ENCODE measurements around the gene CDKN2D. TPM values are rescaled to one million over a fixed set of nuclear protein-coding genes. Genes with fewer than 3 reads are reported as not detected.

CDKN2D gene
- total RNA-seq, 1 experiment from 2014 or later, result 2.3 TPM

DNA sequence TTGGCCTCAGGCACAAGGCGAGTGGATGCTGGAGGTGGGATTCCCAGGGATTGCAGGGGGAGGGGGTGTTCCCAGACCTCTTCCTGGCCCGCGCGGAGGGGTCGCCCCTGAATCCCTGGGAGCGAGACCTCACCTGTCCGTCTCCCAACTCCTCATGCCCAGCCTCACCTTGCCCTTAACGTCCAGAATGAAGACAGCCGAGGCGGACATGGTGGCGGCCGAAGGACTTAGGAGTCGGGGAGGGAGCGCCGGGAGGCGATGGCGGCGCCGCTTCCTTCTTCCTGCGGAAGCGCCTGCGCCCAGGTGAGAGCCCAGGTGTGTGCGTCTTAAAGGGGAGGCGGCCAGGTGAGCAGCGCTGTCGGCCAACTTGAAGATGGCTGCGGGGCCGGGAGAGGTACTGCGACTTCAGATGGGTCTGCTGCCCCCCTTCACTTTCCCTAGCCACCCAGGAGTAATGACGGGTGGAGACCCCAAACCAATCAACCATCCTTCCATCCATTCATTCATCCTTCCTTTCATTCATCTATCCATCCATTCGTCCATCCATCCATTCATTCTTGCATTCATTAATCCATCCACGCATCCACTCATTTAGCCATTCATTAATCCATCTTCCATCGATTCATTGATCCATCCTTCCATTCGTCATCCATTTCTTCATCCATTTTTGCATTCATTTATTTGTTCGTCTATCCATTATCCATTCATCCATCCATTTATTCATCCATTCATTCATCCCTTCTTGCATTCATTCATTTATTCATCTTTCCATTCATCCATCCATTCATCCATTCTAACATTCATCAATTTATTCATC lies 18.5 kb upstream of the CDKN2D start, which contains the start of gene AP1M2:
Gene AP1M2, minus strand, starts transcription at position 291 of the 817 bp plus-strand sequence. Its CDS starts 81 bp downstream, at position 210.
- DNase-seq, result no peak
- H3K27ac ChIP-seq (ENCODE audit: low read length), result no peak within 1 kb of the TSS
- H3K9me3 ChIP-seq (ENCODE audit: low read length), result no peaks in the 10 kb centered on the region
- no peaks in the 10 kb centered on the region for H3K79me2 ChIP-seq (ENCODE audit: low read length)
- no peak within 1 kb of the TSS for H3K9ac ChIP-seq (ENCODE audit: low read length)
- no peak within 1 kb of the TSS for H3K4me2 ChIP-seq (ENCODE audit: low read depth, low read length, poor library complexity, severe bottlenecking)
- H3K36me3 ChIP-seq (ENCODE audit: insufficient read depth, low read length), result no peaks in the 10 kb centered on the region
- H3K27me3 ChIP-seq (ENCODE audit: low read length), result no peaks in the 10 kb centered on the region
- H2AFZ ChIP-seq (ENCODE audit: low read length), result no peak within 1 kb of the TSS
- H4K20me1 ChIP-seq (ENCODE audit: insufficient read depth, low read depth, low read length), result no peaks in the 10 kb centered on the region
- no peaks in the 10 kb centered on the region for H3K4me1 ChIP-seq (ENCODE audit: low read length)
- no peak within 1 kb of the TSS for H3K4me3 ChIP-seq (ENCODE audit: low read length)
- H3K9me2 ChIP-seq (replicated peaks; ENCODE audit: insufficient read depth, low read length), result no peaks in the 10 kb centered on the region

DNA sequence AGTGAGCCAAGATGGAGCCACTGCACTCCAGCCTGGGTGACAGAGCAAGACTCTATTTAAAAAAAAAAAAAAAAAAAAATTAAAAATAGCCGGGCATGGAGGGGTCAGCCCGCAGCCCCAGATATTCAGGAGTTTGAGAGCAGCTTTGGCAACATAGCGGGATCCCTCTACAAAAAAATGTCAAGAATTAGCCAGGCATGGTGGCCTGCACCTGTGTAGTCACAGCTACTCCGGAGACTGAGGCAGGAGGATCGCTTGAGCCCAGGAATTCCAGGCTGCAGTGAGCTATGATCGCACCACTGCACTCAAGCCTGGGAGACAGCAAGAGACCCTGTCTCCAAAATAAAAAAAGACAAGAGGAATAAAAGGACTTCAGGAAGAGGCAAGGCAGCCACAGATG lies 17.6 kb upstream of the CDKN2D start:
- Histone ChIP-seq H3K9me2 (replicated peaks; ENCODE audit: insufficient read depth, low read length) (no peaks in the 10 kb centered on the region), H3K4me3 (ENCODE audit: low read length) (no peak overlapping the region), H3K4me2 (ENCODE audit: low read depth, low read length, poor library complexity, severe bottlenecking) (no peak overlapping the region)

DNA sequence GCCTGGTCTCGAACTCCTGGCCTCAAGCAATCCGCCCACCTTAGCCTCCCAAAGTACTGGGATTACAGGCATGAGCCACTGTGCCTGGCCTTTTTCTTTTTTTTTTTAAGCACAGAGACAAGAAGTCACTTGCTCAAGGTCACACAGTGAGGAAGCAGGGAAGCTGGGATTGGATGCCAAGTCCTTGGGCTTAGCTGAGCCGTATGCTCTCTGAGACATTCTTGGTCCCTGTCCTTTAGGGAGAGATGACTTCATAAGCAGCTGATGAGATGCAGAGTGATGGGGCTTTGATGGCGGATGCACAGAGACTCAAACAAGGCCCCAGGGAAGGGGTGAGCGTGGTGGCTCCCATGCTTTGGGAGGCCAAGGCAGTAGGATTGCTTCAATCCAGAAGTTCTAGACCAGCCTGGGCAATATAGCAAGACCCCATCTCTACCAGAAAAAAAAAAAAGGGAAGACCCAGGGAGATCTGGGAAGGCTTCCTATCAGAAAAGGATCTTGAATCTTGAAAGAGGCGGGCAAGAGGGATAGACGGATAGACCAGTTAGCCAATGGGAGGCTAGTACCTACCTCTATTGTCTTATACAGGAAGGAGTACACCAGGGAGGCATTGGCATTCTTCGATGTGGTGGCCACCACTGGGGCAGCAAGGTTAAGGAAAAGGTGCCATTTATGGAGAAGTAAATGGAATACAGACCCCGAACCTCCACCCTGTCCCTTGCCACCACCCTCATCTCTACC lies 14.4 kb upstream of the CDKN2D start:
- Histone ChIP-seq H3K9ac (ENCODE audit: low read length) (no peak overlapping the region), H3K27ac (ENCODE audit: low read length) (no peak overlapping the region), H3K9me2 (replicated peaks; ENCODE audit: insufficient read depth, low read length) (no peaks in the 10 kb centered on the region), H3K4me3 (ENCODE audit: low read length) (no peak overlapping the region), H4K20me1 (ENCODE audit: insufficient read depth, low read depth, low read length) (no peaks in the 10 kb centered on the region), H3K4me1 (ENCODE audit: low read length) (peaks cover 5% of the 10 kb centered on the region), H2AFZ (ENCODE audit: low read length) (no peak overlapping the region), H3K79me2 (ENCODE audit: low read length) (no peaks in the 10 kb centered on the region), H3K27me3 (ENCODE audit: low read length) (no peaks in the 10 kb centered on the region), H3K4me2 (ENCODE audit: low read depth, low read length, poor library complexity, severe bottlenecking) (no peak overlapping the region), H3K9me3 (ENCODE audit: low read length) (no peaks in the 10 kb centered on the region), H3K36me3 (ENCODE audit: insufficient read depth, low read length) (no peaks in the 10 kb centered on the region)
- no peak for DNase-seq

More for the DNA sequence above, 17.6 kb upstream of the CDKN2D start:
- Histone ChIP-seq H3K79me2 (ENCODE audit: low read length) (no peaks in the 10 kb centered on the region), H4K20me1 (ENCODE audit: insufficient read depth, low read depth, low read length) (no peaks in the 10 kb centered on the region), H3K36me3 (ENCODE audit: insufficient read depth, low read length) (no peaks in the 10 kb centered on the region), H3K4me1 (ENCODE audit: low read length) (peaks cover 1% of the 10 kb centered on the region), H3K27ac (ENCODE audit: low read length) (no peak overlapping the region), H3K9ac (ENCODE audit: low read length) (no peak overlapping the region), H3K9me3 (ENCODE audit: low read length) (no peaks in the 10 kb centered on the region), H2AFZ (ENCODE audit: low read length) (no peak overlapping the region), H3K27me3 (ENCODE audit: low read length) (no peaks in the 10 kb centered on the region)
- no peak for DNase-seq

DNA sequence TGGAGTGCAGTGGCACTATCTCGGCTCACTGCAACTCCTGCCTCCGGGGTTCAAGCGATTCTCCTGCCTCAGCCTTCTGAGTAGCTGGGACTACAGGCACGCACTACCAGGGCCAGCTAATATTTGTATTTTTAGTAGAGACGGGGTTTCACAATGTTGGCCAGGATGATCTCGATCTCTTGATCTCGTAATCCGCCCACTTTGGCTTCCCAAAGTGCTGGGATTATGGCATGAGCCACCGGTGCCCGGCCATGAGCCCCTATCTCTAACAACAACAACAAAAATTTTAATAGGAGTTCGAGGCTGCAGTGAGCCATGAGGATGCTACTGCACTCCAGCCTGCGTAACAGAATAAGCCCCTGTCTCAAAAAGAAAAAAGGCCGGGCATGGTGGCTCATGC lies 13.3 kb upstream of the CDKN2D start:
- H3K9me2 ChIP-seq (replicated peaks; ENCODE audit: insufficient read depth, low read length), result no peaks in the 10 kb centered on the region
- H3K27ac ChIP-seq (ENCODE audit: low read length), result no peak overlapping the region
- H4K20me1 ChIP-seq (ENCODE audit: insufficient read depth, low read depth, low read length), result no peaks in the 10 kb centered on the region
- H3K4me2 ChIP-seq (ENCODE audit: low read depth, low read length, poor library complexity, severe bottlenecking), result no peak overlapping the region
- no peaks in the 10 kb centered on the region for H3K9me3 ChIP-seq (ENCODE audit: low read length)
- H3K9ac ChIP-seq (ENCODE audit: low read length), result no peak overlapping the region
- H3K79me2 ChIP-seq (ENCODE audit: low read length), result no peaks in the 10 kb centered on the region
- no peaks in the 10 kb centered on the region for H3K36me3 ChIP-seq (ENCODE audit: insufficient read depth, low read length)
- H3K4me3 ChIP-seq (ENCODE audit: low read length), result no peak overlapping the region
- no peak for DNase-seq
- H2AFZ ChIP-seq (ENCODE audit: low read length), result no peak overlapping the region
- H3K27me3 ChIP-seq (ENCODE audit: low read length), result no peaks in the 10 kb centered on the region
- H3K4me1 ChIP-seq (ENCODE audit: low read length), result peaks cover 5% of the 10 kb centered on the region

DNA sequence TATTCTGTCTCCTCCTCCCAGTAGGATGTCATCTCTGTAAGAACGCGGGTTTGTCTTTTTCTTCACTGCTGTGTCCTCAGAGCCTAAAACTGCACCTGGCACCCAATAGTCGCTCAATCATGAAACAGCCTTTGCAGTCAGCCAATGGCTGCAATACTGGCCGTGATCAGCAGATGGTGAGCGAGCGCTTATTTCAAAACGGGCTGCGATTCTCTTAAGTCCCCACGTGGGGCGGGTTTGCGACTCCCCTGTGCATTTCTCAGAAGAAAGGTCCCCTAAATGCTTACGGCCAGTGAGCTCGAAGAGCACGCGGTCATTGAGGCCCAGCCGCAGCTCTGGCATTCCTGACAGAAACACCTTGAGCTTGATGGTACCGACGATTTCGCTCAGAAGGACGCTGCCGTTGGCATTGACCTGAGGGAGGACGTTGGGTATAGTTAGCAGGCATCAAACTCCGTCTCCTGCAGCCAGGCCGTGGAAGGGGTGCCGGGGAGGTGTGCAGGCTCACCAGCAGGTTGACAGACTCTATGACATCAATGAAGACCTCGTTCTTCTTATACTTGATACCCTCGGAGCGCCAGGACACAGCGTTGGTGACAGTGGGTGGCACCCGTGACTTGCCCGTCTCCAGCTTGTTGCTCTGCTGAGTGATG lies 12.3 kb upstream of the CDKN2D start:
- Histone ChIP-seq H3K9me3 (ENCODE audit: low read length) (no peaks in the 10 kb centered on the region), H2AFZ (ENCODE audit: low read length) (peak overlapping the region; percentile 56; the same call in 1 of the 2 replicates), H4K20me1 (ENCODE audit: insufficient read depth, low read depth, low read length) (no peaks in the 10 kb centered on the region), H3K4me1 (ENCODE audit: low read length) (peaks cover 5% of the 10 kb centered on the region), H3K4me3 (ENCODE audit: low read length) (no peak overlapping the region), H3K9me2 (replicated peaks; ENCODE audit: insufficient read depth, low read length) (no peaks in the 10 kb centered on the region), H3K27me3 (ENCODE audit: low read length) (no peaks in the 10 kb centered on the region), H3K36me3 (ENCODE audit: insufficient read depth, low read length) (no peaks in the 10 kb centered on the region), H3K27ac (ENCODE audit: low read length) (no peak overlapping the region), H3K79me2 (ENCODE audit: low read length) (no peaks in the 10 kb centered on the region), H3K4me2 (ENCODE audit: low read depth, low read length, poor library complexity, severe bottlenecking) (peak overlapping the region; percentile 42), H3K9ac (ENCODE audit: low read length) (peak overlapping the region; percentile 28; the same call in 1 of the 2 replicates)
- DNase-seq, result peak; percentile 98

DNA sequence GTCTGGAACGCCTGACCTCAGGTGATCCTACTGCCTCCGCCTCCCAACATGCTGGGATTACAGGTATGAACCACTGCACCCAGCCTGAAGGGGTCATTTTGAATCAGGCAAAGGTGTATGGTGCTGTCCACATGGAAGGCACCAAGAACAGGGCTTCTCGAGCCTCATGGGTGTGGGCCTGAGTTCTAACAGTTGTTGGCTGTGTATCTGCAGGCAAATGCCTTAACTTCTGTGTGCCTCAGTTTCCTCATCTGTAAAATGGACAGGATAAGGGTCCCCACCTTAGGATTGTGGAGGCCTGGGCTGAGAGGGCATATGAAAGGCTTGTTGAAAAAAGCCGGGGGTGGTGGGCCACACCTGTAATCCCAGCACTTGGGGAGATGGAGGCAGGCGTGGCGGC lies 9.2 kb upstream of the CDKN2D start:
- Histone ChIP-seq H4K20me1 (ENCODE audit: insufficient read depth, low read depth, low read length) (no peaks in the 10 kb centered on the region), H3K36me3 (ENCODE audit: insufficient read depth, low read length) (no peaks in the 10 kb centered on the region), H3K4me2 (ENCODE audit: low read depth, low read length, poor library complexity, severe bottlenecking) (no peak overlapping the region), H3K27me3 (ENCODE audit: low read length) (no peaks in the 10 kb centered on the region), H3K9ac (ENCODE audit: low read length) (no peak overlapping the region), H3K27ac (ENCODE audit: low read length) (no peak overlapping the region), H3K79me2 (ENCODE audit: low read length) (no peaks in the 10 kb centered on the region), H3K4me1 (ENCODE audit: low read length) (peaks cover 5% of the 10 kb centered on the region), H3K9me2 (replicated peaks; ENCODE audit: insufficient read depth, low read length) (no peaks in the 10 kb centered on the region), H3K9me3 (ENCODE audit: low read length) (no peaks in the 10 kb centered on the region), H3K4me3 (ENCODE audit: low read length) (no peak overlapping the region), H2AFZ (ENCODE audit: low read length) (no peak overlapping the region)
- no peak for DNase-seq

DNA sequence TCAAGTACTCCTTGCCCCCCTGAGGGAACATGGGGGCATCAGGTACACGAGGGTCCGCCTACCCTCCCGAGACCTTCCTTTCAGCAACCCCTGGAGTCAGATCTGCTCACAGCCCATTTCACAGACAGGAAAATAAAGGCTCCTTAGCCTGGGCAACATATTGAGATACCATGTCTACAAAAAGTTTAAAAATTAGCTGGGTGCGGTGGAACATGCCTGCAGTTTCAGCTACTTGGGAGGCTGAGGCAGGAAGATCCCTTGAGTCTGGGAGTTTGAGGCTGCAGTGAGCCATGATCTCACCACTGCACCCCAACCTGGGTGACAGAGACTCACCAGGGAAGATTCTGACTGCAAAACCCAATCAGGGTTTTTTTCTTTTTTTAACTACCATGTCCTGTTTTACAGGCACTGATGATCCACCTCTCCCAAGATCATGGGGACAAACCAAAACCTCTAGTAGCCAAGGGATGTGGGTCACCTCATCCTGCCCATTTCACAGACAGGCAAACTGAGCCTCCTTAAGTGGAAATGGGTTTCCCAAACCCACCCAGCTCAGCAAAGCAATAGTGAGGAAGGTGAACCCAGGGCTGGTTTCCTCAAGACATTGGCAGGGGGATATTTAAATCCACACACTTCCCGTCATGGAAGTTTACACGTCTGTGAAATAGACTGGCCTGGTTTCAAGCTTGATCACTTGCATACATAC lies 6.4 kb upstream of the CDKN2D start:
- no peak overlapping the region for H2AFZ ChIP-seq (ENCODE audit: low read length)
- H3K27ac ChIP-seq (ENCODE audit: low read length), result no peak overlapping the region
- no peak overlapping the region for H3K4me2 ChIP-seq (ENCODE audit: low read depth, low read length, poor library complexity, severe bottlenecking)
- H3K9me3 ChIP-seq (ENCODE audit: low read length), result no peaks in the 10 kb centered on the region
- DNase-seq, result no peak
- no peak overlapping the region for H3K4me3 ChIP-seq (ENCODE audit: low read length)
- H3K9ac ChIP-seq (ENCODE audit: low read length), result no peak overlapping the region
- H3K79me2 ChIP-seq (ENCODE audit: low read length), result no peaks in the 10 kb centered on the region
- H4K20me1 ChIP-seq (ENCODE audit: insufficient read depth, low read depth, low read length), result no peaks in the 10 kb centered on the region
- no peaks in the 10 kb centered on the region for H3K4me1 ChIP-seq (ENCODE audit: low read length)
- no peaks in the 10 kb centered on the region for H3K9me2 ChIP-seq (replicated peaks; ENCODE audit: insufficient read depth, low read length)
- H3K27me3 ChIP-seq (ENCODE audit: low read length), result no peaks in the 10 kb centered on the region
- H3K36me3 ChIP-seq (ENCODE audit: insufficient read depth, low read length), result no peaks in the 10 kb centered on the region
